ENCODE measurements around the gene OSBPL2.

Gene OSBPL2

DNA sequence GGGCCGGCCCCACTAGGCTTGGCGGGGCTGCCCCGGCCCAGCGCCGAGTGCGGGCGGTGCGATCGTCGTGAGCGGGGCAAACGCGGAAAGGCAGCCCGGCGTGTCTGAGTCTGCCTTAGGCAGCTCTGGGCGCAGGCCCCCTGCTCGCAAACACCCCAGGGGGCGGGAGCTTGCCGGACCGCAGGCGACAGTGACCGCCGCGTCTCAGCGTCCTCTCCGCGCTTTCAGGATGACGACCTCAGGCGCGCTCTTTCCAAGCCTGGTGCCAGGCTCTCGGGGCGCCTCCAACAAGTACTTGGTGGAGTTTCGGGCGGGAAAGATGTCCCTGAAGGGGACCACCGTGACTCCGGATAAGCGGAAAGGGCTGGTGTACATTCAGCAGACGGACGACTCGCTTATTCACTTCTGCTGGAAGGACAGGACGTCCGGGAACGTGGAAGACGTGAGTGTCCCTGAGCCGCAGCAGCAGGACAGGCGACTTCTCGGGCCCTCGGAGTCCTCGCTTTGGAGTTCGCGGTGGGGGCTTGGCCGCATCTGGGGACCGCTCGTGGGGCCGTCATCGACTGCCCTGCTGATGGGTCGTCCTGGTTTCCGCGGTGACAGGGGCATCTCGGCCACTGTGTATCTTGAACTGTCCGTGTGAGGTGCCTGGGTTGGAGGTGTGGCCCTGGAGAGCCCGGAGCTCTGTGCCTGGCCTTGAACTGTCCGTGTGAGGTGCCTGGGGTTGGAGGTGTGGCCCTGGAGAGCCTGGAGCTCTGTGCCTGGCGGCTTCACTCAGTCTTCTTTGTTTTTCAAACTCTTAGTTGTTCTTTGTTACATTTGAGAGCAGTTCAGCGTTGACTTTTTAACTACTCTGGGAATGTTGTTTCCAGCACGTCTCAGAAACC, 65.3 kb downstream of the OSBPL2 start:
- peak; percentile 49 for DNase-seq

DNA sequence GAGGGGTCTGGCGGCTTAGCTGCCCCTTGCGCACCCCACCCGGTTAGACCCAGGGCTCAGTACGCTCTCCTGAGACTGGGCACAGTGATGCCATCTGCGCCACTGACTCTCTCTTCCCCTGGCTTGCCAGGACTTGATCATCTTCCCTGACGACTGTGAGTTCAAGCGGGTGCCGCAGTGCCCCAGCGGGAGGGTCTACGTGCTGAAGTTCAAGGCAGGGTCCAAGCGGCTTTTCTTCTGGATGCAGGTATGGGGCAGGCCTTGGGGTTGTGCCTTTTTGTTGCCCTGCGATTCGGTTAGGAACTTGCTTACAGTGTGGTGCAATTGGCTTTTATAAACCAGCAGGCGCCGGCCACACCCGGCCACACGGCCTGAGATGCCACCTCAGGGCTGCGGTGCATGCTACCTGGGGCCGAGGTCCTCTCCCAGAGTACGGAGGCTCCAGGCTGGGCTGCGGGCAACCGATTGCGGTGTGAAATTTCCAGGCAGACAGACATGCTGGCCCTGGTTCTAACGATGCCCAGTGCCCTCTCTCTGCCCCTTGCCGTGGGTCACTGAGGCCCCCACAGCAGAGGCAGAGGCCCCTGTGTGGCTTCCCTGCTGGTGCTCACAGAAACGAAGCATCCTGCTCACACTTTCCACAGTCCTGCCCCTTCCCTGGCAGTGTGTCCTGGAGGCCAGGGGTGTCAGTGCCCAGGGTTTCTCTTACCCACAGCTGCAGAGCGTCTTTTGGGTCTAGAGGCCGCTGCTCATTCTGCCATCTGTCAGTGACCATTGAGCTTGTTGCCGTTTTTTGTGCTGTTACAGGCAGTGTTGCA, 66.2 kb downstream of the OSBPL2 start:
- DNase-seq: no peak

DNA sequence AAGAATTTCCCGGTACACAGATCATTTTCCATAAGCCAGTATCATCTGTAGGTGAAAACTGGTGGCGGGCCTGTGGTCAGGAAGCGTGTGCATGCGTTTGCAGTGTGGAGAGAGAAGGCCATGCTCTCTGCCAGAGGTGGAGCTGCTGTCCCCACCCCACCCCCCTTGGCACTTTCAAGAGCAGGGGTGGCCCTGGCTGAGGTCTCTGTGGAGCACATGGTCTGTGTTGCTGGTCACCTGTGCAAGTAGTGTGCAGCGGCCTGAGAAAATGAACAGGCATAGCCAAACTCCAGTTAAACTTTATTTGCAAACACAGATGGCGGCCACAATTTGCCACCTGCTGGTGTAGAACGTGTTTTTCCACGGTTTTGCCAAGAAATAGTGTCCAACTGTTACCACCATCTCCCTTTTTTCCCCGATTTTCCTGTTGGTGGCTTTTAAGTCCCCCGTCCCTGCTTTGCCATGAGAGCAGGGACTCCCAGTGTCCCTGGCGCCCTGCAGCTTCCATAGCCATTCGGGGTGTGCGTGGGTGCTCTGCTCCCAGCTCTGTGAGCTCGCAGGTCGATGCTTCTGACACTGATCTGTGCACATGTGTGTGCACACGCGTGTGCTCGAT, 66.9 kb downstream of the OSBPL2 start:
- peak; percentile 37 for DNase-seq

DNA sequence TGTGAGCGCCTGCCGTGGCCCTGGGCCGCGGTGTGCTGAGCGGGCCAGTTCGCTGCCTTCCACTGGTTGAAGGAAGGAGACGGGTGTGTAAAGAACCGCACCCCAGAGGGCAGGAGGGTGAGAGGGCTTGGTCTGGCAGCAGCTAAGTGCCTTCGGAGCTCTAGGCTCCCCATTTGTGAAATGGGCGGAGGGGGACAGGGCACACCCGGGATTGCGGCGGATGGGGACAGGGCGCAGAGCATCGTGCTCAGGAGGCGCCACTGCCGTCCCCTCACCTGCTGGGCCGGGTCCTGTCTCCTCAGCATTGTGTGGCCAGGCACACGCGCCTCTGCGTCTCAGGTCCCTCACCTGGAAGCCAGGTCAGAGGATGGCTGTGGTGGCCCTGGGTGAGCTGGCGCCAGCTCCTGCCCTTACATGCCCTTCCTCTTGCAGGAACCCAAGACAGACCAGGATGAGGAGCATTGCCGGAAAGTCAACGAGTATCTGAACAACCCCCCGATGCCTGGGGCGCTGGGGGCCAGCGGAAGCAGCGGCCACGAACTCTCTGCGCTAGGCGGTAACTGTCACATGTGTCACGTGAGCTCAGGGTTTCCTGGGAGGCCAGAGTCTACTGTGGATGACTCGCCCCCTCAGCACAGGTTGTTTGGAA, 67.6 kb downstream of the OSBPL2 start:
- DNase-seq: no peak

DNA sequence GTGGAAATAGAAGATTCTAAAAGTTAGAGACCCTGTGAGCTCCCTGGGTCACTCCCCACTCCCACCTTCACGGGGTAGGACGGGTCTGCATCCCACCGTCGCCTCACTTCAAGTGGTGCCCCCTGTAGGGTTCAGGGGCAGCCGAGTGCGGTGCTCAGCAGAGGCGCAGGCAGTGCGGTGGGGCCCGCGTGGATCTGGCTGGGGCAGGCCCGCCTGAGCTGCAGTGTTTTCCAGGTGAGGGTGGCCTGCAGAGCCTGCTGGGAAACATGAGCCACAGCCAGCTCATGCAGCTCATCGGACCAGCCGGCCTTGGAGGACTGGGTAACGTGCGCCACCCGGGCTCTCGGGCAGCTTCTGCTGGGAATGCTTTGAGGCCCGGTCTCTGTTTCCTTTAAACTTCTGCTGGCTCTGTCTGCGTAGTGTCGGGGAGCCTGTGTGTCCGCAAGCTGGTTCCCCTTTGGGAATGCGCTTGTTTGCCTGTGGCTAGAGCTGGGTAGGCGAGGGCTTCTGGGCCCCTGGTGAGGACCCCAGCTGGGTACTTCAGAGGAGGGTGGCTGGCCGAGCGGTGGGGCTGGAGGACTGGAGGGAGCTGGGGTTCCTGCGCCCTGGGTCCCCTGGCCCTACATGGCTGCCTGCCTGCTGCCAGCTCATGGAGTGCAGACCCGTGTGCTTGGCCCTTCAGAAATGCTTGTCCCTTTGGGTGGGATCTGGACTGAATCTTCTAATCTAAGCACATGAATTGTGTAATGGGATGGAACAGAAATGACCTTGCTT, 68.3 kb downstream of the OSBPL2 start:
- DNase-seq: no peak

DNA sequence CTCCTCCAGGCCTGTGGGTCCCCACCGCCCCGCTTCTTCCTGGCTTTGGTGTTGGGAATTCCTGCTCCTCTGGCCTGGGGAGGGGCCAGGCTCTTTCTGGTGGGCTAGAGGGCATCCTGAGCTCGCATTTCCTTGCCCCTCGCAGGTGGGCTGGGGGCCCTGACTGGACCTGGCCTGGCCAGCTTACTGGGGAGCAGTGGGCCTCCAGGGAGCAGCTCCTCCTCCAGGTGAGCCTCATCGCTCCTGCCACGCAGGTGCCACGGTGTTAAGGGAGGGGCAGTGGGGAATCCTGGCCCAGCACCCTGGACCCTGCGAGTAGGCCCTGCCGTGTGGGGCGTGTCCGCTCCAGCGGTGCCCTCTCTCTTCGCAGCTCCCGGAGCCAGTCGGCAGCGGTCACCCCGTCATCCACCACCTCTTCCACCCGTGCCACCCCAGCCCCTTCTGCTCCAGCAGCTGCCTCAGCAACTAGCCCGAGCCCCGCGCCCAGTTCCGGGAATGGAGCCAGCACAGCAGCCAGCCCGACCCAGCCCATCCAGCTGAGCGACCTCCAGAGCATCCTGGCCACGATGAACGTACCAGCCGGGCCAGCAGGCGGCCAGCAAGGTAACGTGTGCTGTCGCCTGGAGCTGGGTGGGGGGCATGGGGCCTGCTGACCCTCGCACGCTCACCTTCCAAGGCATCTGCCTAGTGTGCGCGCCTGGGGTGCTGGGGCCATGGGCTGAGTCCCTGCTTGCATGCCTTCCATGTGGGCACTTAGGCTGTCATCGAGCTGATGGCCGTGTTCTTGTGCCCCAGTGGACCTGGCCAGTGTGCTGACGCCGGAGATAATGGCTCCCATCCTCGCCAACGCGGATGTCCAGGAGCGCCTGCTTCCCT, 69.1 kb downstream of the OSBPL2 start:
- DNase-seq: no peak

DNA sequence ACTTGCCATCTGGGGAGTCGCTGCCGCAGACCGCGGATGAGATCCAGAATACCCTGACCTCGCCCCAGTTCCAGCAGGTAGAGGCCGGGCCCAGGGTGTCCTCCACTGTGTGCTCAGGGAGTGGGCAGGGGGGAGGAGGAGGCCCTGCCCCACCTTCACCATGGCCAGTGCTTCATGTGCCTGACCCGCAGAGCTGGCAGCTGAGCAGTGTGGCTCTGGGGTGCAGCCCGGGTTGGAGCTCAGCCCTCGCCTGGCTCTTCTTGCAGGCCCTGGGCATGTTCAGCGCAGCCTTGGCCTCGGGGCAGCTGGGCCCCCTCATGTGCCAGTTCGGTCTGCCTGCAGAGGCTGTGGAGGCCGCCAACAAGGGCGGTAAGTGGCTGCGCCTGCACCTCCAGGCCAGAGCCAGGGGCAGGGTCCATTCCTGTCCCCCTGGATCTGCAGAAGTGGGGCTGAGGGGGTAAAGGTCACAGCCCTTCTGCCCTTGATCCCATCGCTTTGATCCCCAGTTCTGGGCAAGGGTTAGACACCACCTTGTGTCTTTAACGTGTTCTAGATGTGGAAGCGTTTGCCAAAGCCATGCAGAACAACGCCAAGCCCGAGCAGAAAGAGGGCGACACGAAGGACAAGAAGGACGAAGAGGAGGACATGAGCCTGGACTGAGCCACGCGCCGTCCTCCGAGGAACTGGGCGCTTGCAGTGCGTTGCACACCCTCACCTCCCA, 69.9 kb downstream of the OSBPL2 start:
- no peak for DNase-seq

DNA sequence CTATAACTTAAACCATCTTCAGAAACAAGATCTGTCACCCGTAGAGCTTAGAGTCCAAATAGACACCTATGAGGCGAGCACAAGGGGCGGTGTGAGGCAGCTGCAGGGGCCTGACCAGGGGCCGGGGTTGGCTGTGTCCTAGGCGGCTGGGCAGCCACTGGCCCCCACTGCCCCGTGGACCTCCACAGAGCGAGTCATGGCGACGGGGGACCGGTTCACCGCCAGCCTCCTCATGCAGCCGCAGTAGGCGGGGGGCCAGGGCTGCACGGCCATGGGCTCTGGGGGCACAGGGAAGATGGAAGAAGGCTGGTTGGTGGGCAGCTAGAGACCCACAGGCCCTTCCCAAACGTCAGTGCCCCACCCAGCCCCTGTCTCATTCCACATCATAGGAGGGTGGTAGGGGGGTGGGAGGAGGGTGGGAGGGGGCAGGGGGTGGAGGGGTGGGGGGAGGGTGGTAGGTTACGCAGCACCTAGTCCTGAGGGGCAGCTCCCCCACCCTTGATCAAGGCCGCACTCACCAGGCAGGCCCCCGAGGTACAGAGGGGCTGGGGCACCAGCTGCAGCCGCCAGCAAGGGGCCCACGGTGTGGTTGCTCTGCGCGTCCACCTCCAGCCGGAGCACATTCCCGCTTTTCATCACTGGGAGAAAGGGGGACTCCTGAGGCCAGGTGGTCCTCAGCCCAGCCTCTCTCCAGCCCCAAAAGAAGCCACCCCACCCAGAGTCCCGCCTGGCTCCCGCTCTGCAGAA, 71.0 kb downstream of the OSBPL2 start:
- DNase-seq: no peak

DNA sequence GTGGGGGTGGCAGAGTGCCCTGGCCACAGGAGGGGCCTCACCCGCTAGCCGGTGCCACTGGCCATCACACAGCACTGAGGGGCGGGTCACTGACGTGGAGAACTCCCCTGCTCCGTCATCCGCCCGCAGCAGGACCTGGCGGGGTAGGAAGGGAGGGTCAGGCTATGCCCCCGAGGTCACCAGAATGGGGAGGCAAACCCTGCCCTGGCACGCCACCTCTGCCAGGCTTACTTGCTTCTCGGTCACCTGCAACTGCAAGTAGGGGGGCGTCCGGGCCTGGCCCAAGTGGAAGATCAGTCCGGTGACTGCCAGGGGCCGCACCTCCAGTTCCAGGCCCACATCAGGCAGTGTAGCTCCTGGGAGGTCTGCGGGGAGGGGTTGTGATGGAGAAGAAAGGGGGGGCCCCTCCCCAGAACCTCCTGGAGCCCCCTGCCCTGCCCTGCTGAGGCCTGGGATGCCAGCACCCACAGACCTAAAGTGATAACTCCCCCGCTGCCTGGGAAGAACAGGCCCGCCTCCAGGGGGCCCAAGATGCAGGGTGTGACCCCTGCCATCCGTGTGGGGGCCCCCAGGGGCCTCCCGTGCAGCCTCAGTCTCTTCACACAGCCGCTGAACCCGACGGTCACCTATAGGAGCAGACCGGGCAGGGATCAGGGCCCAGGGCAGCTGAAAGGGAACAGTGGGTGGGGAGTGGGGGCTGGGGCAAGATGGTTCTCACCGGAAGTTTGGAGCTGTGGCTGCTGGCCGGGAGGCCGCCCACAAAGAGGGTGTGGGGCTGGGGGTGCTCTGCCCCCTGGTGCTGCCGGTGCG, 71.8 kb downstream of the OSBPL2 start:
- no peak for DNase-seq

DNA sequence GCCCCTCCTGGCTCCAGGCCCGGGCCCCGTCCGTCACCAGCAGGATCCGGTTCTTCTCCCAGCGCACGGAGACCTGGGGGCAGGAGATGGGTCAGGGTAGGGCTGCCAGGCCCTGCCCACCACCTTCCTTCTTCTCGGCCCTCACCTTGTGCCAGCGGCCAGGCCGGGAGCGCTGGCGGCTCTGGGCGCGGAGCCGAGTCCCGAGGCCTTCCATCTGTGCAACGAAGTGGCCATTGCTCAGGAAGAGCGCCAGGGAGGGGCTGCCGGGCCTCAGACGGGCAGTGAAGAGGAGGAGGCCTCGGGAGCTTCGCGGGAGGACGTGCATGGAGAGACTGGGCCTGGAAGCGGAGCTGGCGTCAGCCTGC, 72.4 kb downstream of the OSBPL2 start:
- DNase-seq: no peak

DNA sequence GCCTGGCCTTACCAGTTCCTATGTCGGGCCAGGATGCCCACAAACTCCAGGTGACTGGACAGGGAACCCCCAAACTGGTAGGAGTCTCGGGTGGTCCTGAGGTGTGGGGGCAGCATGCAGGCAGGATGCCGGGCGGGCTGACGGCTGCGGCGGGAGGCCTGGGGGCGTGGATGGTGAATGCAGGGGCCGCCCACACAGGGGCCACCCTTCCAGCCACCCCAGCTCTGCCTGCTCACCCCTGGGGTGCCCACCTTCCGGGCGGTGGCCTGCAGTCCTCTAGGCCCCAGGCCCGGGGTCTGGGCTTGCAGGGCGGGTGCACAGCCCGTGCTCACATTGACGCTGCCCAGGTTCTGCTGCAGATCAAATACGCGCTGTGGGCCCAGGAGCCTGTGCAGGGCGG, 72.8 kb downstream of the OSBPL2 start:
- no peak for DNase-seq

DNA sequence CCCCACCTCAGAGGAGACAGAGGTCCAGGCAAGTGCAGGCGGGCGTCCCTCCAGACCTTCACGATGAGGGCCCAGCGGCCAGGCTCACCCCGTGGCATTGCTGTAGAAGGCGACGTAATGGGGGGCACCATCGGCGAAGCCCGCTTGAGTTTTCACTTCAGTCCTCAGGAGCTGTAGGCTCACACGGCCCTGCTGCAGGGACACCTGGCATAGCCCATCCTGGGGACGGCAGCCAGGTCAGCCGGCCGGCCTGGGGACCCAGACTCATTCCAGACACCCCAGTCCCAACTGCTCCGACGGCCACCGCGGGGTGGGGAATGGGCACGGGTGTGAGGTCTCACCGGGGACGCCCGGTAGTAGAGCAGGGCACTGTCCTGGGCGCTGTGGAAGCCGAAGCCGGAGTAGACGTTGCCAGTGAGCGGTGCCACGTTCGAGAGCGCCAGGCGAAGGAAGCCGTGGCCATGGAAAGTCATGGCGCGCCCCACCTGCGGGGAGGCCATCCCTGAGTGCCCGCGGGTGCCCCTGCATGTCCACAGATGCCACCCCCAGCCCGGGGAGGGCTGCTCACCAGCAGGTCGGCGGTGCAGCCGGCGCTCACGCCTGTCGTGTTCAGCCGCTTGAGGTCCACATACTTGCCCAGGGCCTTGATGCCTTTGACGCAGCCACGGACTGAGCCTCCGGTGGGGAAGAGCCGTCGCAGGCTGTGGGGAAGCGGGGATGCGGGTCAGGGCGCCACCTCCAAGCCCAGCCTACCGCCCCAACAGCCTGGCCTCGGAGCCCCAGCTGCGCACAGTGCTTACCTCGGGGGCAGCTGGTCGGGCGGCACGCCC, 73.7 kb downstream of the OSBPL2 start:
- no peak for DNase-seq

DNA sequence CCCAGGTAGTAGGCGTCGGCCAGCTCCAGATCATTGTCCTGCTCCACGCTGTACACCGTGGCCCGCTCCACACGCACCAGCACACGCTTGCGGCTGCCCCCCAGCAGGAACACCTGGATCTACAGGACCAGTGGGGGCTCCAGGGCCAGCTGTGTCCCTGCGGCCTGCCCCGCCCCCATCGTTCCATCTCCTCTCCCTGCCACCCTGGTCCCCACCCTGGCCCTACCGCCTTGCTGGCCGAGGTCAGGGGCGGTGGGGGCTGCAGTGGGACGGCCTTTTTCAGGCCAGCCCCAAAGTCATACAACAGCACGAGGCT, 74.3 kb downstream of the OSBPL2 start:
- no peak for DNase-seq

DNA sequence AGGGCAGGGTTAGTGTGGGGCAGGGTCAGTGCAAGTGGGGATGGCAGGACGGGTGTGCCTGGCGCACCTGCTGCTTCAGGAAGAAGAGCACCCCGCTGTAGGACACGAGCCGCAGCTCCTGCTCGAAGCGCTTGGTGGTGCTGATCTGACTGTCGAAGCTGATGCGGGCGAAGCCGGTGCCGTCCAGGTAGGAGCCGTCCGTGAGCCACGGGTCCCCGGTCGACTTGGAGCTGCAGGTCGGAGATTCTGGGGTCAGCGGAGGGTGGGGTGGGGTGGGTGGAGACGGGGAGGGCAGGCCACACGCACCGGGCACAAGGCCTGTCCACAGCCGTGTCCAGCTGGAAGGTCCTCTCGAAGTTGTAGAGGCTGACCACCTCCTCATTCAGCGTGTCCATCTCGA, 74.7 kb downstream of the OSBPL2 start:
- DNase-seq: no peak

DNA sequence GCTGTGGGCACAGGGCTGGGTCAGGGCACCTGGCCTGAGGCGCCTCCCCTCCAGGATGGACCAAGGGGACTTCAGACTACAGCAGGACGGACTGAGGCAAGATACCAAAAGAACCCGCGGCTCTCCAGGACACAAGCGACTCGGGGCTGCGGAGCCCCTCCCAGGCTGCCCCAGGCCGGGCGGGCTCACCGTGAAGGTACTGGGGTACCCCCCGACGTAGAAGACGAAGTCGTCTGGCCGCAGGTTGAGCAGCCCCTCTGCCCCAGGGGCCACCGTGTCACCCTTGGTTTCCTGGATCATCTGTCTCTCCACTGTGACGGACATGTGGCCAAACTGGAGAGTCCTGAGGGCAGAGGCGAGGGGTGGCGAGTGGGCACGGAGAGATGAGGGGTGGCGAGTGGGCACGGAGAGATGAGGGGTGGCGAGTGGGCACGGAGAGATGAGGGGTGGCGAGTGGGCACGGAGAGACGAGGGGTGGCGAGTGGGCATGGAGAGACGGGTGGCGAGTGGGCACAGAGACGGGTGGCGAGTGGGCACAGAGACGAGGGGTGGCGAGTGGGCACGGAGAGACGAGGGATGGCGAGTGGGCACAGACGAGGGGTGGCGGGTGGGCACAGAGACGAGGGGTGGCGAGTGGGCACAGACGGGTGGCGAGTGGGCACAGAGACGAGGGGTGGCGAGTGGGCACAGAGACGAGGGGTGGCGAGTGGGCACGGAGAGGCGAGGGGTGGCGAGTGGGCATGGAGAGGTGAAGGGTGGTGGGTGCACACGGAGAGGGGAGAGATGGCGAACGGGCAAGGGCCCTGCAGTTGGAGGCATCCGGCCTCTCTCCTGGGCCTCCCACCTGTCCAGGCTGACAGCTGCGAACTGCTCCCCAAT, 75.4 kb downstream of the OSBPL2 start:
- DNase-seq: no peak

DNA sequence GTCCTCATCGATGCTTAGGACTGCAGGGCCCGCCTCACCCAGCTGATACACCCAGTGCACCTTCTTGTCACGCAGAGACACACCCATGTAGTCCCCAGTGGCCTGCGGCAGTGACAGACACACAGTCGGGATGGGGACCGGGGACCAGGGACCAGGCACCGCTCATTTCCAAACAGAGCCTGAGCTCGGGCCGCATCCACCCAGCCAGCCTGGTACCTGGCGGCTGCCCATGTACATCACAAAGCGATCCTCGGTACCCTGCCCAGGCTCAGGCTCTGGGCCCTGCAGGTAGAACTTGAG, 76.0 kb downstream of the OSBPL2 start:
- DNase-seq: no peak

DNA sequence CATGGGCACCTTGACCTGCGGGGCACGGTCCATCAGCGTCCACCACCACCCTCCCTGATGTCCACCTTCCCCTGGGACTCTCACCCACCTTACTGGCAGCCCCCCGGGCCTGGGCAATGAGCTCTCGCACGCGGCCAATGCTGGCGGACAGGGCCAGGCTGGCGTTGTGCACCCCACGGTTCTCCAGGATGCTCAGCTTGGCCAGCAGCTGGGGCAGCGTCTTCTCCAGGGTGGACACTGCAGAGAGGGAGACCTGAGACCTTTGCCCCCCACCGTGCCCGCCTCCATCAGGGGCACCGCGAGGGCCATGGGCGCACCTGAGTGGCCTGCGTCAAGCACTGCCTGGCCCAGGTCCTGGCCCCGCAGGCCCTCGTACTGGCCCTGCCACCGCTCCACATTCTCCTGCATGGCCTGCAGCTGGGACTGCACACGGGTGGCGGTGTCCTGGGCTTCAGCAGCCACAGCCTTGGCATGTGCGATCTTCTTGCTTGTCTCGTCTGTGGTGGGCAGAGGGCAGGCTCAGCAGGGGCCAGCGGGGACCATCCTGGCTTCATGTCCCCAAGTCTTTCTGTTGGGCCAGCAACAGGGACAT, 76.5 kb downstream of the OSBPL2 start:
- DNase-seq: no peak

All from hematopoietic multipotent progenitor cell treated with erythropoietin and hydrocortisone succinate and interleukin-3 and kit ligand, for 4 days (in vitro differentiated cells).